ENCODE data around the gene PLXNA4.

GRCh38 chr7:132362059-132362458, 214.2 kb downstream of the PLXNA4 start:
- TF ChIP-seq EZH2 (IDR thresholded peaks at IDR 0.05; ENCODE audit: insufficient read depth, poor library complexity, severe bottlenecking) (no peak), EZH2phosphoT487 (IDR thresholded peaks at IDR 0.05; ENCODE audit: insufficient read depth, low read depth) (no peak)

All from GM23248 (cell line).